Measurements from ENCODE around the gene A2ML1. TPM values are rescaled to one million over a fixed set of nuclear protein-coding genes. Genes with fewer than 3 reads are reported as not detected.

The A2ML1 gene
- total and polyA plus RNA-seq, 2 of the 4 experiments (the other 2 are of a cell fraction), result not detected

- intact Hi-C loops (cut with micrococcal nuclease) (no loop called here), dilution Hi-C loops (cut with HindIII; ENCODE audit: low sequenced_read_pairs, unreplicated experiment) (no loop called here), in situ Hi-C loops (cut with MboI; ENCODE audit: low sequenced_read_pairs) (no loop called here)
- no peaks in the 10 kb centered on the region for H3K9me3 ChIP-seq (ENCODE audit: control insufficient read depth, insufficient read depth, low read length)
- no peak overlapping the region for H3K23ac ChIP-seq (ENCODE audit: low read depth, low read length)
- H3K36me3 ChIP-seq (ENCODE audit: control insufficient read depth, insufficient read depth, low read length), result no peaks in the 10 kb centered on the region
- no TSS peak for BruUV-seq (replicated peaks)
- no peaks in the 10 kb centered on the region for H3K79me1 ChIP-seq (ENCODE audit: low read depth in 1 of 2, low read length in 2 of 2)
- H2BK120ac ChIP-seq (ENCODE audit: low read depth, low read length), result no peak overlapping the region
- no peak overlapping the region for H2BK20ac ChIP-seq (ENCODE audit: low read depth, low read length)
- H3K9ac ChIP-seq (ENCODE audit: low read depth, low read length), result no peak overlapping the region
- H3K9me1 ChIP-seq (ENCODE audit: insufficient read depth, low read length), result no peaks in the 10 kb centered on the region
- no peak overlapping the region for H2AK9ac ChIP-seq (replicated peaks; ENCODE audit: low read depth, low read length, poor library complexity)
- H2BK15ac ChIP-seq (ENCODE audit: low read depth, low read length), result no peak overlapping the region
- no peak overlapping the region for H4K8ac ChIP-seq (ENCODE audit: low read depth in 2 of 2, low read length in 2 of 2)
- CTCF ChIA-PET, result no interaction called here
- H3K4ac ChIP-seq (ENCODE audit: low read depth, low read length), result no peak overlapping the region
- no peaks in the 10 kb centered on the region for H3K4me1 ChIP-seq (ENCODE audit: control insufficient read depth, insufficient read depth, low read length)
- H4K91ac ChIP-seq (ENCODE audit: insufficient read depth, low read depth, low read length), result no peak overlapping the region
- no peaks in the 10 kb centered on the region for H4K20me1 ChIP-seq (ENCODE audit: insufficient read depth, low read length)
- no peak overlapping the region for H2AK5ac ChIP-seq (ENCODE audit: low read depth, low read length)
- H3K4me2 ChIP-seq (ENCODE audit: low read depth, low read length), result no peak overlapping the region
- no peaks in the 10 kb centered on the region for H3K27me3 ChIP-seq (ENCODE audit: control insufficient read depth, insufficient read depth, low read length)
- H3K56ac ChIP-seq (ENCODE audit: extremely low read depth, insufficient read depth, low read length), result no peak overlapping the region
- H3K14ac ChIP-seq (replicated peaks; ENCODE audit: low read depth, low read length), result no peak overlapping the region
- H2AFZ ChIP-seq (replicated peaks; ENCODE audit: low read length, poor library complexity), result no peak overlapping the region
- H3K27ac ChIP-seq (ENCODE audit: insufficient read depth, low read length), result no peak overlapping the region
- ATAC-seq (ENCODE audit: low read depth) (no peak), DNase-seq (no peak)
- no peak overlapping the region for H3K4me3 ChIP-seq (ENCODE audit: insufficient read depth, low read depth, low read length)
- no peak overlapping the region for H2BK5ac ChIP-seq (ENCODE audit: low read depth, low read length, poor library complexity, severe bottlenecking)
- no peak for TF ChIP-seq MXI1 (IDR thresholded peaks at IDR 0.05; ENCODE audit: borderline replicate concordance, low read depth, low read length)
- TF ChIP-seq SMC3 (IDR thresholded peaks at IDR 0.05; ENCODE audit: low read depth, low read length), result no peak
- TF ChIP-seq MAFK (IDR thresholded peaks at IDR 0.05; ENCODE audit: low read depth, low read length), result no peak
- no peak for TF ChIP-seq POLR2A (IDR thresholded peaks at IDR 0.05; ENCODE audit: low read depth, low read length)
- no peak for TF ChIP-seq FOS (IDR thresholded peaks at IDR 0.05; ENCODE audit: low read depth, low read length)
- no peak for TF ChIP-seq USF2 (IDR thresholded peaks at IDR 0.05; ENCODE audit: low read depth, low read length)
- TF ChIP-seq MAZ (IDR thresholded peaks at IDR 0.05; ENCODE audit: borderline replicate concordance, low read depth, low read length), result no peak
- no peak for TF ChIP-seq RCOR1 (IDR thresholded peaks at IDR 0.05; ENCODE audit: insufficient replicate concordance, low read length)
- TF ChIP-seq ELK1 (IDR thresholded peaks at IDR 0.05; ENCODE audit: borderline replicate concordance, low read depth, low read length), result no peak
- TF ChIP-seq NFE2L2 (IDR thresholded peaks at IDR 0.05; ENCODE audit: low read depth, low read length), result no peak
- TF ChIP-seq BHLHE40 (IDR thresholded peaks at IDR 0.05; ENCODE audit: low read depth, low read length), result no peak
- TF ChIP-seq CHD1 (IDR thresholded peaks at IDR 0.05; ENCODE audit: low read depth, low read length), result no peak
- TF ChIP-seq RAD21 (IDR thresholded peaks at IDR 0.05; ENCODE audit: low read length), result no peak
- WGBS, 2 experiments (ENCODE audit: extremely low coverage in 2 of 2, insufficient read length in 1 of 2), result no CpG with 5 or more reads among the region's 7 CpGs
- POLR2A ChIA-PET (ENCODE audit: unreplicated experiment), result no interaction called here
- no peak overlapping the region for H3K18ac ChIP-seq (ENCODE audit: low read depth, low read length)
- H4K5ac ChIP-seq (ENCODE audit: low read depth, low read length), result no peak overlapping the region
Measured at GRCh38 chr12:8840321-8840720, 17.9 kb downstream of the A2ML1 start.
